ENCODE data around the gene HOOK2. TPM values are rescaled to one million over a fixed set of nuclear protein-coding genes. Genes with fewer than 3 reads are reported as not detected.

Gene HOOK2
- total and polyA plus RNA-seq, 9 of the 15 experiments (the other 6 are each of a cell fraction or from before 2014, with no cell fraction given) = 1.3 to 17.2 (median 9.9) TPM

- no peak for TF ChIP-seq CHD7 (IDR thresholded peaks at IDR 0.05; ENCODE audit: low read depth, low read length)
- no peak; the same call in 1 of the 2 replicates for TF ChIP-seq ETV1 (tag; conservative IDR thresholded peaks at IDR 0.05; ENCODE audit: low read depth)
- TF ChIP-seq JUN (IDR thresholded peaks at IDR 0.05; ENCODE audit: borderline replicate concordance, low read depth, low read length) = no peak
- no peak for TF ChIP-seq JUN (CRISPR knock-in tag; IDR thresholded peaks at IDR 0.05; ENCODE audit: borderline replicate concordance)
- TF ChIP-seq, protein P1, sequence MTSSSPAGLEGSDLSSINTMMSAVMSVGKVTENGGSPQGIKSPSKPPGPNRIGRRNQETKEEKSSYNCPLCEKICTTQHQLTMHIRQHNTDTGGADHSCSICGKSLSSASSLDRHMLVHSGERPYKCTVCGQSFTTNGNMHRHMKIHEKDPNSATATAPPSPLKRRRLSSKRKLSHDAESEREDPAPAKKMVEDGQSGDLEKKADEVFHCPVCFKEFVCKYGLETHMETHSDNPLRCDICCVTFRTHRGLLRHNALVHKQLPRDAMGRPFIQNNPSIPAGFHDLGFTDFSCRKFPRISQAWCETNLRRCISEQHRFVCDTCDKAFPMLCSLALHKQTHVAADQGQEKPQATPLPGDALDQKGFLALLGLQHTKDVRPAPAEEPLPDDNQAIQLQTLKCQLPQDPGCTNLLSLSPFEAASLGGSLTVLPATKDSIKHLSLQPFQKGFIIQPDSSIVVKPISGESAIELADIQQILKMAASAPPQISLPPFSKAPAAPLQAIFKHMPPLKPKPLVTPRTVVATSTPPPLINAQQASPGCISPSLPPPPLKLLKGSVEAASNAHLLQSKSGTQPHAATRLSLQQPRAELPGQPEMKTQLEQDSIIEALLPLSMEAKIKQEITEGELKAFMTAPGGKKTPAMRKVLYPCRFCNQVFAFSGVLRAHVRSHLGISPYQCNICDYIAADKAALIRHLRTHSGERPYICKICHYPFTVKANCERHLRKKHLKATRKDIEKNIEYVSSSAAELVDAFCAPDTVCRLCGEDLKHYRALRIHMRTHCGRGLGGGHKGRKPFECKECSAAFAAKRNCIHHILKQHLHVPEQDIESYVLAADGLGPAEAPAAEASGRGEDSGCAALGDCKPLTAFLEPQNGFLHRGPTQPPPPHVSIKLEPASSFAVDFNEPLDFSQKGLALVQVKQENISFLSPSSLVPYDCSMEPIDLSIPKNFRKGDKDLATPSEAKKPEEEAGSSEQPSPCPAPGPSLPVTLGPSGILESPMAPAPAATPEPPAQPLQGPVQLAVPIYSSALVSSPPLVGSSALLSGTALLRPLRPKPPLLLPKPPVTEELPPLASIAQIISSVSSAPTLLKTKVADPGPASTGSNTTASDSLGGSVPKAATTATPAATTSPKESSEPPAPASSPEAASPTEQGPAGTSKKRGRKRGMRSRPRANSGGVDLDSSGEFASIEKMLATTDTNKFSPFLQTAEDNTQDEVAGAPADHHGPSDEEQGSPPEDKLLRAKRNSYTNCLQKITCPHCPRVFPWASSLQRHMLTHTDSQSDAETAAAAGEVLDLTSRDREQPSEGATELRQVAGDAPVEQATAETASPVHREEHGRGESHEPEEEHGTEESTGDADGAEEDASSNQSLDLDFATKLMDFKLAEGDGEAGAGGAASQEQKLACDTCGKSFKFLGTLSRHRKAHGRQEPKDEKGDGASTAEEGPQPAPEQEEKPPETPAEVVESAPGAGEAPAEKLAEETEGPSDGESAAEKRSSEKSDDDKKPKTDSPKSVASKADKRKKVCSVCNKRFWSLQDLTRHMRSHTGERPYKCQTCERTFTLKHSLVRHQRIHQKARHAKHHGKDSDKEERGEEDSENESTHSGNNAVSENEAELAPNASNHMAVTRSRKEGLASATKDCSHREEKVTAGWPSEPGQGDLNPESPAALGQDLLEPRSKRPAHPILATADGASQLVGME (CRISPR knock-in tag; IDR thresholded peaks at IDR 0.05) = no peak
- no peak for TF ChIP-seq LEF1 (IDR thresholded peaks at IDR 0.05)
These were observed 2.9 kb upstream of the HOOK2 start (continued) for GRCh38 chr19:12778017-12778904.
